Astrocyte (in vitro differentiated cells and primary cell): ENCODE measurements around the gene DDX21. TPM values are rescaled to one million over a fixed set of nuclear protein-coding genes. Genes with fewer than 3 reads are reported as not detected.
"Not testable (repeated sequence)": the region's sequence is repeated elsewhere in the genome, so short reads cannot be mapped to it uniquely, and the experiment has no call there.

Experiments
- DNase-seq: peaks from one replicate; pipeline ENCODE4 v3.0.0-alpha.2; 2010; ENCODE audit warnings: low read depth
- FAIRE-seq: peaks from 2 replicates; lab custom pipeline; 2011; peaks lifted over from hg19 to GRCh38; lab: Jason Lieb, UNC
- H2AFZ ChIP-seq: 2 replicates; pipeline ENCODE4 v1.6.0; 2012; ENCODE audit warnings: low read depth, low read length, inconsistent platforms
- H3K27ac ChIP-seq: 2 replicates; pipeline ENCODE4 v1.5.1; 2011; ENCODE audit warnings: low read depth, low read length, inconsistent platforms
- H3K27me3 ChIP-seq: 2 replicates; pipeline ENCODE4 v1.6.0; 2011; ENCODE audit warnings: low read length, inconsistent platforms; ENCODE audit not compliant: insufficient read depth
- H3K36me3 ChIP-seq: 2 replicates; pipeline ENCODE4 v1.5.1; 2011; ENCODE audit warnings: low read length, inconsistent platforms; ENCODE audit not compliant: insufficient read depth
- H3K4me1 ChIP-seq: 2 replicates; pipeline ENCODE4 v1.5.1; 2011; ENCODE audit warnings: low read length, inconsistent platforms; ENCODE audit not compliant: insufficient read depth
- H3K4me2 ChIP-seq: 2 replicates; pipeline ENCODE4 v1.6.0; 2012; ENCODE audit warnings: low read length, inconsistent platforms
- H3K4me3 ChIP-seq: 2 replicates; pipeline ENCODE4 v1.5.1; 2011; ENCODE audit warnings: low read depth, mild to moderate bottlenecking, low read length, inconsistent platforms; ENCODE audit not compliant: insufficient read depth
- H3K79me2 ChIP-seq: 2 replicates; pipeline ENCODE4 v1.6.0; 2012; ENCODE audit warnings: mild to moderate bottlenecking, low read length, inconsistent platforms; ENCODE audit not compliant: insufficient read depth
- H3K9ac ChIP-seq: 2 replicates; pipeline ENCODE4 v1.6.0; 2012; ENCODE audit warnings: mild to moderate bottlenecking, low read length, inconsistent platforms
- H3K9me3 ChIP-seq: 2 replicates; pipeline ENCODE4 v1.5.1; 2012; ENCODE audit warnings: low read depth, mild to moderate bottlenecking, low read length, inconsistent platforms; ENCODE audit not compliant: insufficient read depth
- H4K20me1 ChIP-seq: 2 replicates; pipeline ENCODE4 v1.6.0; 2012; ENCODE audit warnings: low read length, inconsistent platforms; ENCODE audit not compliant: insufficient read depth
- H3K27ac Mint-ChIP-seq: one replicate; pipeline ENCODE4 v1.8.0; 2021; ENCODE audit warnings: mild to moderate bottlenecking, mixed read lengths; ENCODE audit not compliant: unreplicated experiment
- H3K27me3 Mint-ChIP-seq: one replicate; pipeline ENCODE4 v1.8.0; 2021; ENCODE audit warnings: low read depth, mixed read lengths; ENCODE audit not compliant: unreplicated experiment
- H3K36me3 Mint-ChIP-seq: one replicate; pipeline ENCODE4 v1.8.0; 2021; ENCODE audit warnings: low read depth, mixed read lengths; ENCODE audit not compliant: unreplicated experiment
- H3K4me1 Mint-ChIP-seq: one replicate; pipeline ENCODE4 v1.8.0; 2021; ENCODE audit warnings: low read depth, mixed read lengths; ENCODE audit not compliant: unreplicated experiment
- H3K4me3 Mint-ChIP-seq: one replicate; pipeline ENCODE4 v1.8.0; 2021; ENCODE audit warnings: mild to moderate bottlenecking, moderate library complexity, mixed read lengths; ENCODE audit not compliant: unreplicated experiment
- H3K9me3 Mint-ChIP-seq: one replicate; pipeline ENCODE4 v1.8.0; 2021; ENCODE audit warnings: mild to moderate bottlenecking, mixed read lengths; ENCODE audit not compliant: unreplicated experiment
- CTCF ChIP-seq: IDR thresholded peaks from 2 replicates; pipeline ENCODE4 v1.5.1; 2011; ENCODE audit warnings: low read depth, mild to moderate bottlenecking, inconsistent platforms, low read length, moderate library complexity; ENCODE audit not compliant: insufficient read depth
- EZH2 ChIP-seq: IDR thresholded peaks from 2 replicates; pipeline ENCODE4 v1.6.1; 2012; ENCODE audit warnings: mild to moderate bottlenecking, low read length, inconsistent platforms; ENCODE audit not compliant: insufficient read depth
- total RNA-seq: library from RNA; stranded (reverse); gene quantifications from 2 replicates; pipeline ENCODE4 v1.2.1, GENCODE V29; 2021

DDX21 gene
- total RNA-seq, 1 donor from 2014 or later, result 125 TPM

- not testable (repeated sequence) for H3K9me3 Mint-ChIP-seq, H3K4me1 Mint-ChIP-seq, H3K27ac Mint-ChIP-seq, H3K4me1 ChIP-seq, H3K27me3 ChIP-seq, H3K9ac ChIP-seq, H3K27me3 Mint-ChIP-seq, DNase-seq, H3K4me3 Mint-ChIP-seq, H3K27ac ChIP-seq, H3K4me3 ChIP-seq, H2AFZ ChIP-seq, FAIRE-seq, H3K9me3 ChIP-seq, H3K4me2 ChIP-seq
- peaks cover 23% of the 10 kb centered on the region for H3K36me3 ChIP-seq
- peaks cover 39% of the 10 kb centered on the region for H3K79me2 ChIP-seq
- H3K36me3 Mint-ChIP-seq, result peaks cover 18% of the 10 kb centered on the region
- H4K20me1 ChIP-seq, result peaks cover 28% of the 10 kb centered on the region
Measured at GRCh38 chr10:68929888-68930287, 26.1 kb upstream of the DDX21 start.

- not testable (repeated sequence) for H3K9me3 Mint-ChIP-seq, H3K4me1 Mint-ChIP-seq, H3K9me3 ChIP-seq, H3K27me3 ChIP-seq, H3K4me2 ChIP-seq, H3K27ac ChIP-seq, H3K4me3 Mint-ChIP-seq, H3K27ac Mint-ChIP-seq, H3K27me3 Mint-ChIP-seq, FAIRE-seq, H3K9ac ChIP-seq, H3K4me3 ChIP-seq, H2AFZ ChIP-seq, DNase-seq, H3K4me1 ChIP-seq
- H3K79me2 ChIP-seq, result peaks cover 12% of the 10 kb centered on the region
- peaks cover 29% of the 10 kb centered on the region for H3K36me3 ChIP-seq
- H3K36me3 Mint-ChIP-seq, result peaks cover 15% of the 10 kb centered on the region
- H4K20me1 ChIP-seq, result peaks cover 13% of the 10 kb centered on the region
Measured at GRCh38 chr10:68932860-68933259, 23.1 kb upstream of the DDX21 start.

- TF ChIP-seq EZH2 (no peak), CTCF (no peak)
- Histone ChIP-seq H3K27ac (no peak overlapping the region), H3K36me3 (peaks cover 35% of the 10 kb centered on the region), H3K4me2 (no peak overlapping the region), H3K4me1 (no peaks in the 10 kb centered on the region), H3K79me2 (peaks cover 16% of the 10 kb centered on the region), H3K9ac (no peak overlapping the region), H3K9me3 (no peaks in the 10 kb centered on the region), H4K20me1 (peaks cover 16% of the 10 kb centered on the region), H3K27me3 (no peaks in the 10 kb centered on the region), H3K4me3 (no peak overlapping the region), H2AFZ (no peak overlapping the region)
- Mint-ChIP-seq H3K27ac (no peak overlapping the region), H3K9me3 (no peaks in the 10 kb centered on the region), H3K36me3 (peaks cover 11% of the 10 kb centered on the region), H3K27me3 (no peaks in the 10 kb centered on the region), H3K4me1 (no peaks in the 10 kb centered on the region), H3K4me3 (no peak overlapping the region)
- no peak for DNase-seq
- no peak for FAIRE-seq
Measured at GRCh38 chr10:68934994-68935393, 21.0 kb upstream of the DDX21 start.
